ENCODE results near the gene CDK14.

- no peak for TF ChIP-seq CTCF (IDR thresholded peaks at IDR 0.05)
- TF ChIP-seq POLR2A (IDR thresholded peaks at IDR 0.05), result no peak
Measured at GRCh38 chr7:90752051-90752450, 155.9 kb downstream of the CDK14 start.
